HCT116 (cell line): ENCODE data around the gene KRT82. TPM values are rescaled to one million over a fixed set of nuclear protein-coding genes. Genes with fewer than 3 reads are reported as not detected.

ENCODE experiments used
- ATAC-seq: fragments of 200-7000 bp; cut with Tn5 transposase; 2 replicates; pipeline ENCODE4 v1.9.1; 2020; ENCODE audit warnings: mild to moderate bottlenecking, moderate library complexity
- BruUV-seq: library from RNA; stranded (reverse); fragments of 400-500 nt; replicated peaks from 2 replicates; lab custom pipeline; 2021; lab: Mats Ljungman, UMichigan
- CTCF ChIA-PET: fragments of 300-600 bp; sonication (Branson Sonifier 250); formaldehyde crosslinking; loops from one replicate; lab custom pipeline; 2021; ENCODE audit warnings: antibody characterized with exemption; lab: Charles Lee
- POLR2A ChIA-PET: fragments of 300-600, 350-600 bp; sonication (Branson Sonifier 250); formaldehyde crosslinking; loops from one replicate; lab custom pipeline; 2021; ENCODE audit warnings: antibody characterized with exemption; lab: Charles Lee
- RAD21 ChIA-PET, 2 experiments: fragments of 300-600 bp; sonication (Branson Sonifier 250); formaldehyde crosslinking; loops; one replicate each; lab custom pipeline; 2023; ENCODE audit warnings: low total read pairs in 2 of 2; ENCODE audit not compliant: uncharacterized antibody in 2 of 2, unreplicated experiment in 2 of 2, low non-redundant PET in 1 of 2; lab: Charles Lee
- DNase-seq: peaks from one replicate; pipeline ENCODE4 v3.0.0-alpha.2; 2010; ENCODE audit warnings: low read depth, low spot score
- H2AFZ ChIP-seq: fragments of 200-600 bp; shearing (Covaris generic), sonication (generic); 2 replicates; pipeline ENCODE4 v1.6.1; 2017; ENCODE audit warnings: low read depth, mixed run types, mixed read lengths, antibody characterized with exemption, low read length; ENCODE audit not compliant: poor library complexity, severe bottlenecking
- H3K27ac ChIP-seq: 2 replicates; pipeline ENCODE4 v1.5.1; 2012; ENCODE audit warnings: low read depth, low read length
- H3K27me3 ChIP-seq: fragments of 200-600 bp; sonication (generic); 2 replicates; pipeline ENCODE4 v1.6.1; 2016; ENCODE audit warnings: mixed run types, low read length, mixed read lengths; ENCODE audit not compliant: insufficient read depth
- H3K36me3 ChIP-seq, 2 experiments: fragments of 200-500 bp in 1 of 2; fragments of 200-600 bp in 1 of 2; sonication (Bioruptor generic) in 1 of 2; sonication (generic) in 1 of 2; 2 replicates each; pipeline versions ENCODE4 v1.5.1 to v1.6.1; 2014 to 2016; ENCODE audit warnings: low read length in 2 of 2, inconsistent platforms in 1 of 2, mixed read lengths in 1 of 2, mixed run types in 1 of 2; ENCODE audit not compliant: insufficient read depth in 2 of 2, control insufficient read depth in 1 of 2
- H3K4me1 ChIP-seq, 2 experiments: fragments of 200-600 bp in 1 of 2; sonication (generic) in 1 of 2; 2 replicates each; pipeline versions ENCODE4 v1.5.1 to v1.6.1; 2012 to 2017; ENCODE audit warnings: low read length in 2 of 2, inconsistent platforms in 1 of 2, mild to moderate bottlenecking in 1 of 2, mixed read lengths in 1 of 2, mixed run types in 1 of 2, moderate library complexity in 1 of 2; ENCODE audit not compliant: insufficient read depth in 2 of 2, control insufficient read depth in 1 of 2
- H3K4me2 ChIP-seq: fragments of 200-600 bp; sonication (generic); 2 replicates; pipeline ENCODE4 v1.6.1; 2017; ENCODE audit warnings: mixed run types, low read length, mixed read lengths
- H3K4me3 ChIP-seq, 2 experiments: fragments of 200-600 bp in 1 of 2; sonication (generic) in 1 of 2; replicated peaks in 1 of 2; 2 replicates each; pipeline ENCODE4 v1.5.1; 2011 to 2016; ENCODE audit warnings: low read length in 2 of 2, control low read depth in 1 of 2, low read depth in 1 of 2, mild to moderate bottlenecking in 1 of 2, mixed read lengths in 1 of 2, mixed run types in 1 of 2
- H3K79me2 ChIP-seq: fragments of 200-600 bp; sonication (generic); 2 replicates; pipeline ENCODE4 v1.6.1; 2017; ENCODE audit warnings: mild to moderate bottlenecking, mixed run types, low read length, moderate library complexity, mixed read lengths; ENCODE audit not compliant: insufficient read depth
- H3K9ac ChIP-seq: fragments of 200-600 bp; sonication (generic); 2 replicates; pipeline ENCODE4 v1.6.1; 2016; ENCODE audit warnings: low read length, mixed read lengths
- H3K9me2 ChIP-seq: fragments of 200-600 bp; sonication (generic), shearing (Covaris generic); 2 replicates; pipeline ENCODE4 v1.6.1; 2017; ENCODE audit warnings: mixed run types, mild to moderate bottlenecking, moderate library complexity; ENCODE audit not compliant: insufficient read depth
- H3K9me3 ChIP-seq, 2 experiments: fragments of 200-500 bp in 1 of 2; fragments of 200-600 bp in 1 of 2; sonication (Bioruptor generic) in 1 of 2; sonication (generic) in 1 of 2; 2 replicates each; pipeline ENCODE4 v1.6.1; 2014 to 2017; ENCODE audit warnings: low read length in 2 of 2, mixed read lengths in 2 of 2, inconsistent platforms in 1 of 2, low read depth in 1 of 2, mild to moderate bottlenecking in 1 of 2, mixed run types in 1 of 2, moderate library complexity in 1 of 2; ENCODE audit not compliant: control insufficient read depth in 1 of 2, insufficient read depth in 1 of 2
- H4K20me1 ChIP-seq: fragments of 200-600 bp; sonication (generic), shearing (Covaris generic); 2 replicates; pipeline ENCODE4 v1.6.1; 2017; ENCODE audit warnings: mixed run types, mild to moderate bottlenecking, moderate library complexity; ENCODE audit not compliant: insufficient read depth
- ATF3 ChIP-seq: IDR thresholded peaks from 2 replicates; pipeline ENCODE4 v1.6.1; 2012
- CBX3 ChIP-seq: IDR thresholded peaks from 2 replicates; pipeline ENCODE4 v1.6.1; 2012; ENCODE audit warnings: low read depth
- CEBPB ChIP-seq: IDR thresholded peaks from 2 replicates; pipeline ENCODE4 v1.6.1; 2012; ENCODE audit warnings: low read depth
- EGR1 ChIP-seq: IDR thresholded peaks from 2 replicates; pipeline ENCODE4 v1.6.1; 2012; ENCODE audit warnings: low read depth
- ELF1 ChIP-seq: IDR thresholded peaks from 2 replicates; pipeline ENCODE4 v1.6.1; 2012; ENCODE audit warnings: low read depth, borderline replicate concordance
- EZH2 ChIP-seq: fragments of 200-600 bp; sonication (generic); IDR thresholded peaks from 2 replicates; pipeline ENCODE4 v1.6.1; 2017; ENCODE audit warnings: antibody characterized with exemption, mixed run types
- FOSL1 ChIP-seq: IDR thresholded peaks from 2 replicates; pipeline ENCODE4 v1.6.1; 2012; ENCODE audit warnings: low read depth
- JUND ChIP-seq: IDR thresholded peaks from 2 replicates; pipeline ENCODE4 v1.6.1; 2012
- MAX ChIP-seq: IDR thresholded peaks from 2 replicates; pipeline ENCODE4 v1.6.1; 2012
- POLR2A ChIP-seq: IDR thresholded peaks from 2 replicates; pipeline ENCODE4 v1.7.0; 2011; ENCODE audit warnings: borderline replicate concordance; ENCODE audit not compliant: insufficient read depth, insufficient read length; ENCODE audit errors: extremely low read depth
- RAD21 ChIP-seq: IDR thresholded peaks from 2 replicates; pipeline ENCODE4 v1.6.1; 2012; ENCODE audit warnings: low read depth, mild to moderate bottlenecking
- REST ChIP-seq: IDR thresholded peaks from 2 replicates; pipeline ENCODE4 v1.6.1; 2012; ENCODE audit warnings: low read depth
- SIN3A ChIP-seq: IDR thresholded peaks from 2 replicates; pipeline ENCODE4 v1.6.1; 2012; ENCODE audit warnings: low read depth
- SP1 ChIP-seq: IDR thresholded peaks from 2 replicates; pipeline ENCODE4 v1.6.1; 2012; ENCODE audit warnings: low read depth
- SRF ChIP-seq: IDR thresholded peaks from 2 replicates; pipeline ENCODE4 v1.6.1; 2012; ENCODE audit warnings: low read depth
- YY1 ChIP-seq: IDR thresholded peaks from 2 replicates; pipeline ENCODE4 v1.6.1; 2011; ENCODE audit warnings: low read length, low read depth, moderate library complexity, mild to moderate bottlenecking; ENCODE audit not compliant: insufficient replicate concordance; ENCODE audit errors: extremely low read depth
- ZFX ChIP-seq: fragments of 450-650 bp; IDR thresholded peaks from 2 replicates; pipeline ENCODE4 v1.6.1; 2017
- ZNF274 ChIP-seq: fragments of 200-500 bp; sonication (Bioruptor generic); IDR thresholded peaks from 2 replicates; pipeline ENCODE4 v1.6.1; 2014; ENCODE audit warnings: mild to moderate bottlenecking, low read depth, low read length, inconsistent platforms
- intact Hi-C: fragments of 100-400 bp; cut with micrococcal nuclease; formaldehyde crosslinking; loops from 2 replicates; pipeline ENCODE4 v1.10.0; 2022
- total RNA-seq: library from RNA; stranded (reverse); gene quantifications from one replicate; pipeline ENCODE4 v1.2.1, GENCODE V29; 2021; ENCODE audit not compliant: unreplicated experiment
- TF ChIP-seq, protein P1 (sequence below), 3 experiments: fragments of 200-600 bp in 1 of 3; sonication (generic) in 1 of 3; IDR thresholded peaks in 2 of 3; conservative IDR thresholded peaks in 1 of 3; 2 replicates each; pipeline ENCODE4 v1.5.1; 2012 to 2017; ENCODE audit warnings: low read depth in 2 of 3, low read length in 2 of 3, antibody characterized with exemption in 1 of 3, borderline replicate concordance in 1 of 3, control low read depth in 1 of 3, mild to moderate bottlenecking in 1 of 3, mixed read lengths in 1 of 3, mixed run types in 1 of 3, moderate library complexity in 1 of 3; ENCODE audit not compliant: insufficient read depth in 1 of 3

KRT82 gene
- total RNA-seq, 1 experiment from 2014 or later, result not detected

DNA sequence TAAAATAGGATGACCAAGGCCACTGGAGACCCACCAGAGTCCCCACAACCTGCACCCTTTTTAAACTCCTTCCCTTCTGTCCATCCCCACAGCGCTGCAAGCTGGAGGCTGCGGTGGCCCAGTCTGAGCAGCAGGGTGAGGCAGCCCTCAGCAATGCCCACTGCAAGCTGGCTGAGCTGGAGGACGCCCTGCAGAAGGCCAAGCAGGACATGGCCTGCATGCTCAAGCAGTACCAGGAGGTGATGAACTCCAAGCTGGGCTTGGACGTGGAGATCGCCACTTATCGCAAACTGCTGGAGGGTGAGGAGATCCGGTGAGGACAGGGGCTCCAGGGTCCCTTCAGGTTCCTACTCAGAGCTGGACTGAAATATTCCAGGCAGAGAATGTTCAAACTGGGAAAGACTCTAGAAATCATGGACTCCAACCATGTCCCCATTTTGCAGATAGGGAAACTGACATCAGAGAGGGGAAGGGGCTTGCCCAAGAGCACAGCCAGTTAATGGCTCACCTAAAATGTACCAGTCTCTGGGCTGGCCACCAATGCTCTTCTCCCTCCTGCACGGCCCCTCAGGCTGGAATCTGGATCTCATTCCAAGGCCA, 56.0 kb downstream of the KRT82 start:
- TF ChIP-seq ZFX (no peak), POLR2A (no peak), ELF1 (no peak), CBX3 (no peak), EGR1 (no peak), SIN3A (no peak), YY1 (no peak), SP1 (no peak), SRF (no peak), EZH2 (no peak), RAD21 (no peak), CEBPB (no peak), FOSL1 (no peak), JUND (no peak), ATF3 (no peak), REST (no peak), MAX (no peak), ZNF274 (no peak)
- TF ChIP-seq, protein P1, sequence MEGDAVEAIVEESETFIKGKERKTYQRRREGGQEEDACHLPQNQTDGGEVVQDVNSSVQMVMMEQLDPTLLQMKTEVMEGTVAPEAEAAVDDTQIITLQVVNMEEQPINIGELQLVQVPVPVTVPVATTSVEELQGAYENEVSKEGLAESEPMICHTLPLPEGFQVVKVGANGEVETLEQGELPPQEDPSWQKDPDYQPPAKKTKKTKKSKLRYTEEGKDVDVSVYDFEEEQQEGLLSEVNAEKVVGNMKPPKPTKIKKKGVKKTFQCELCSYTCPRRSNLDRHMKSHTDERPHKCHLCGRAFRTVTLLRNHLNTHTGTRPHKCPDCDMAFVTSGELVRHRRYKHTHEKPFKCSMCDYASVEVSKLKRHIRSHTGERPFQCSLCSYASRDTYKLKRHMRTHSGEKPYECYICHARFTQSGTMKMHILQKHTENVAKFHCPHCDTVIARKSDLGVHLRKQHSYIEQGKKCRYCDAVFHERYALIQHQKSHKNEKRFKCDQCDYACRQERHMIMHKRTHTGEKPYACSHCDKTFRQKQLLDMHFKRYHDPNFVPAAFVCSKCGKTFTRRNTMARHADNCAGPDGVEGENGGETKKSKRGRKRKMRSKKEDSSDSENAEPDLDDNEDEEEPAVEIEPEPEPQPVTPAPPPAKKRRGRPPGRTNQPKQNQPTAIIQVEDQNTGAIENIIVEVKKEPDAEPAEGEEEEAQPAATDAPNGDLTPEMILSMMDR (IDR thresholded peaks at IDR 0.05 in 2 of 3, conservative IDR thresholded peaks at IDR 0.05 in 1 of 3; ENCODE audit: borderline replicate concordance in 1 of 3, insufficient read depth in 1 of 3, low read depth in 2 of 3, low read length in 2 of 3), result no peak
- Histone ChIP-seq H3K79me2 (no peaks in the 10 kb centered on the region), H2AFZ (no peak overlapping the region), H3K9me3 (no peaks in the 10 kb centered on the region), H3K9ac (no peak overlapping the region), H3K36me3 (no peaks in the 10 kb centered on the region), H3K4me1 (peaks cover 10 to 20% of the 10 kb centered on the region in 2 experiments), H3K4me3 (no peak overlapping the region), H3K9me2 (no peaks in the 10 kb centered on the region), H3K27me3 (no peaks in the 10 kb centered on the region; the same call in 1 of the 2 replicates), H3K4me2 (no peak overlapping the region), H3K27ac (no peak overlapping the region), H4K20me1 (no peaks in the 10 kb centered on the region)
- RAD21 ChIA-PET, result no interaction called here
- POLR2A ChIA-PET, result no interaction called here
- DNase-seq (no peak), ATAC-seq (no peak)
- no TSS peak for BruUV-seq
- CTCF ChIA-PET, result no interaction called here
- intact Hi-C loops, result no loop called here
